Activated T-cell treated with anti-CD3 and anti-CD28 coated beads for 24 hours (primary cell): ENCODE results near the gene CAMKK1.

Source experiments
- DNase-seq: peaks from one replicate; pipeline ENCODE4 v3.0.0-alpha.2; 2020; ENCODE audit warnings: low read depth

The CAMKK1 gene

GRCh38 chr17:3896108-3896967 lies 3.5 kb upstream of the CAMKK1 start:
- no peak for DNase-seq

GRCh38 chr17:3895354-3895753 lies 2.5 kb upstream of the CAMKK1 start:
- no peak for DNase-seq

- no peak for DNase-seq
Observed at GRCh38 chr17:3894911-3895343, 2.1 kb upstream of the CAMKK1 start.

- DNase-seq: no peak
Observed at GRCh38 chr17:3894188-3894587, 1.3 kb upstream of the CAMKK1 start.

- no peak for DNase-seq
Observed at GRCh38 chr17:3893720-3894116, 865 bp upstream of the CAMKK1 start.

GRCh38 chr17:3892095-3892998 lies 506 bp downstream of the CAMKK1 start:
- peak; percentile 38 for DNase-seq

GRCh38 chr17:3891626-3892094 lies 1.2 kb downstream of the CAMKK1 start:
- no peak for DNase-seq

- DNase-seq: no peak
Observed at GRCh38 chr17:3890878-3891219, 2.0 kb downstream of the CAMKK1 start.

- DNase-seq: no peak
Observed at GRCh38 chr17:3890082-3890877, 2.6 kb downstream of the CAMKK1 start.

GRCh38 chr17:3889325-3890012 lies 3.4 kb downstream of the CAMKK1 start:
- DNase-seq: no peak

GRCh38 chr17:3888343-3889171 lies 4.3 kb downstream of the CAMKK1 start:
- DNase-seq: no peak

- no peak for DNase-seq
Observed at GRCh38 chr17:3887804-3888203, 5.0 kb downstream of the CAMKK1 start.

GRCh38 chr17:3887394-3887793 lies 5.5 kb downstream of the CAMKK1 start:
- DNase-seq: no peak

GRCh38 chr17:3886776-3887175 lies 6.1 kb downstream of the CAMKK1 start:
- DNase-seq: no peak

- no peak for DNase-seq
Observed at GRCh38 chr17:3885970-3886369, 6.9 kb downstream of the CAMKK1 start.

- DNase-seq: no peak
Observed at GRCh38 chr17:3885271-3885670, 7.6 kb downstream of the CAMKK1 start.

GRCh38 chr17:3884188-3884587 lies 8.7 kb downstream of the CAMKK1 start:
- no peak for DNase-seq

- no peak for DNase-seq
Observed at GRCh38 chr17:3882276-3882675, 10.6 kb downstream of the CAMKK1 start.

- DNase-seq: no peak
Observed at GRCh38 chr17:3880983-3881382, 11.9 kb downstream of the CAMKK1 start.

- no peak for DNase-seq
Observed at GRCh38 chr17:3879591-3880417, 13.0 kb downstream of the CAMKK1 start.
